MM.1S (cell line): ENCODE results near the gene HSF2BP.

Source experiments
- DNase-seq: peaks from one replicate; pipeline ENCODE4 v3.0.0-alpha.2; 2015
- H2AFZ ChIP-seq: fragments of 300-600 bp; sonication (generic); 2 replicates; pipeline ENCODE4 v1.6.0; 2016; ENCODE audit warnings: antibody characterized with exemption, low read length
- H3F3A ChIP-seq: fragments of 300-600 bp; sonication (generic); 2 replicates; pipeline ENCODE4 v1.6.1; 2016; ENCODE audit warnings: mild to moderate bottlenecking, antibody characterized with exemption, low read length, moderate library complexity, mixed read lengths; ENCODE audit not compliant: insufficient read depth
- H3K27ac ChIP-seq: fragments of 300-600 bp; sonication (generic); 2 replicates; pipeline ENCODE4 v1.5.1; 2016; ENCODE audit warnings: mild to moderate bottlenecking, low read length
- H3K27me3 ChIP-seq: fragments of 300-600 bp; sonication (generic); replicated peaks from 2 replicates; pipeline ENCODE4 v1.6.0; 2016; ENCODE audit warnings: low read length; ENCODE audit not compliant: insufficient read depth
- H3K36me3 ChIP-seq: fragments of 300-600 bp; sonication (generic); replicated peaks from 2 replicates; pipeline ENCODE4 v1.6.1; 2016; ENCODE audit warnings: mild to moderate bottlenecking, low read length, mixed read lengths; ENCODE audit not compliant: insufficient read depth
- H3K4me1 ChIP-seq: fragments of 300-600 bp; sonication (generic); 2 replicates; pipeline ENCODE4 v1.6.1; 2016; ENCODE audit warnings: low read length, mixed read lengths
- H3K4me2 ChIP-seq: fragments of 300-600 bp; sonication (generic); 2 replicates; pipeline ENCODE4 v1.6.0; 2016; ENCODE audit warnings: low read depth, low read length
- H3K4me3 ChIP-seq: fragments of 300-600 bp; sonication (generic); 2 replicates; pipeline ENCODE4 v1.5.1; 2016; ENCODE audit warnings: low read length, mixed read lengths
- H3K79me2 ChIP-seq: fragments of 300-600 bp; sonication (generic); 2 replicates; pipeline ENCODE4 v1.6.1; 2016; ENCODE audit warnings: mixed run types, low read length, mixed read lengths
- H3K9ac ChIP-seq: fragments of 300-600 bp; sonication (generic); 2 replicates; pipeline ENCODE4 v1.6.1; 2016; ENCODE audit warnings: low read length, mixed read lengths
- H3K9me2 ChIP-seq: fragments of 300-600 bp; sonication (generic); replicated peaks from 2 replicates; pipeline ENCODE4 v1.6.1; 2016; ENCODE audit warnings: mild to moderate bottlenecking, low read length, mixed read lengths; ENCODE audit not compliant: insufficient read depth
- H3K9me3 ChIP-seq: fragments of 300-600 bp; sonication (generic); replicated peaks from 2 replicates; pipeline ENCODE4 v1.6.1; 2016; ENCODE audit warnings: mild to moderate bottlenecking, low read length, mixed read lengths; ENCODE audit not compliant: insufficient read depth
- H4K20me1 ChIP-seq: fragments of 300-600 bp; sonication (generic); 2 replicates; pipeline ENCODE4 v1.6.1; 2016; ENCODE audit warnings: mild to moderate bottlenecking, low read length, moderate library complexity, mixed read lengths; ENCODE audit not compliant: insufficient read depth
- CTCF ChIP-seq: fragments of 300-600 bp; sonication (generic); IDR thresholded peaks from 2 replicates; pipeline ENCODE4 v1.5.1; 2016; ENCODE audit warnings: antibody characterized with exemption, low read length, mixed read lengths
- EZH2 ChIP-seq: fragments of 300-600 bp; sonication (generic); optimal IDR thresholded peaks from 2 replicates; pipeline ENCODE3; 2017; ENCODE audit warnings: low read depth, mild to moderate bottlenecking, antibody characterized with exemption, low read length, mixed read lengths
- EZH2phosphoT487 ChIP-seq: fragments of 300-600 bp; sonication (generic); IDR thresholded peaks from 2 replicates; pipeline ENCODE4 v1.6.1; 2018; ENCODE audit warnings: antibody characterized with exemption, low read length

Gene HSF2BP

GRCh38 chr21:43679951-43680350, 20.7 kb upstream of the HSF2BP start:
- Histone ChIP-seq H3K27me3 (no peaks in the 10 kb centered on the region), H3K9me3 (no peaks in the 10 kb centered on the region), H3K79me2 (peaks cover 36% of the 10 kb centered on the region), H3F3A (no peaks in the 10 kb centered on the region), H3K9me2 (no peaks in the 10 kb centered on the region), H4K20me1 (no peaks in the 10 kb centered on the region), H3K9ac (no peak overlapping the region), H3K4me2 (no peak overlapping the region), H3K36me3 (peaks cover 20% of the 10 kb centered on the region), H2AFZ (no peak overlapping the region), H3K4me3 (no peak overlapping the region), H3K4me1 (no peaks in the 10 kb centered on the region), H3K27ac (no peak overlapping the region)
- DNase-seq, result no peak
- TF ChIP-seq CTCF, result no peak
- TF ChIP-seq EZH2, result no peak
- TF ChIP-seq EZH2phosphoT487, result no peak

GRCh38 chr21:43676391-43676790, 17.1 kb upstream of the HSF2BP start:
- Histone ChIP-seq H3K4me3 (no peak overlapping the region), H3K4me2 (no peak overlapping the region), H3K36me3 (peaks cover 20% of the 10 kb centered on the region; the same call in 1 of the 2 replicates), H3K27me3 (no peaks in the 10 kb centered on the region), H3K9me3 (no peaks in the 10 kb centered on the region), H3K9ac (no peak overlapping the region), H4K20me1 (peaks cover 5% of the 10 kb centered on the region; the same call in 1 of the 2 replicates), H3K4me1 (no peaks in the 10 kb centered on the region), H3K9me2 (no peaks in the 10 kb centered on the region), H2AFZ (no peak overlapping the region), H3K27ac (no peak overlapping the region), H3F3A (no peaks in the 10 kb centered on the region), H3K79me2 (peaks cover 47% of the 10 kb centered on the region)
- TF ChIP-seq EZH2phosphoT487, result no peak
- DNase-seq, result no peak

- Histone ChIP-seq H3K27me3 (no peaks in the 10 kb centered on the region), H3K4me2 (no peak overlapping the region), H3K9me2 (no peaks in the 10 kb centered on the region), H3K36me3 (peaks cover 20% of the 10 kb centered on the region; the same call in 1 of the 2 replicates), H3F3A (no peaks in the 10 kb centered on the region), H3K9me3 (no peaks in the 10 kb centered on the region), H4K20me1 (peaks cover 5% of the 10 kb centered on the region; the same call in 1 of the 2 replicates), H2AFZ (no peak overlapping the region), H3K4me3 (no peak overlapping the region), H3K79me2 (peaks cover 50% of the 10 kb centered on the region), H3K9ac (no peak overlapping the region), H3K4me1 (no peaks in the 10 kb centered on the region), H3K27ac (no peak overlapping the region)
- DNase-seq, result no peak
- TF ChIP-seq EZH2, result no peak
- no peak for TF ChIP-seq EZH2phosphoT487
- TF ChIP-seq CTCF, result no peak
Measured at GRCh38 chr21:43675871-43676270, 16.6 kb upstream of the HSF2BP start.

GRCh38 chr21:43669828-43670605, 10.7 kb upstream of the HSF2BP start:
- Histone ChIP-seq H3K9ac (no peak overlapping the region), H3K4me2 (no peak overlapping the region), H3K27ac (no peak overlapping the region), H3K9me2 (no peaks in the 10 kb centered on the region), H4K20me1 (peaks cover 5% of the 10 kb centered on the region; the same call in 1 of the 2 replicates), H3K79me2 (peaks cover 83% of the 10 kb centered on the region), H3K4me3 (no peak overlapping the region), H3K4me1 (no peaks in the 10 kb centered on the region), H3F3A (no peaks in the 10 kb centered on the region; the same call in 1 of the 2 replicates), H3K27me3 (no peaks in the 10 kb centered on the region), H2AFZ (no peak overlapping the region), H3K9me3 (no peaks in the 10 kb centered on the region), H3K36me3 (peaks cover 22% of the 10 kb centered on the region)
- no peak for TF ChIP-seq CTCF
- no peak for TF ChIP-seq EZH2phosphoT487
- no peak for TF ChIP-seq EZH2
- DNase-seq, result no peak
